NCI-H187 treated with DMSO at 0.1 percent for 48 hours (cell line): Measurements from ENCODE around the gene VDAC2.
"Not testable (repeated sequence)": the region's sequence is repeated elsewhere in the genome, so short reads cannot be mapped to it uniquely, and the experiment has no call there.

ENCODE experiments used
- DNase-seq: peaks from one replicate; lab custom pipeline; 2025; lab: John Stamatoyannopoulos, UW

Gene VDAC2

DNA sequence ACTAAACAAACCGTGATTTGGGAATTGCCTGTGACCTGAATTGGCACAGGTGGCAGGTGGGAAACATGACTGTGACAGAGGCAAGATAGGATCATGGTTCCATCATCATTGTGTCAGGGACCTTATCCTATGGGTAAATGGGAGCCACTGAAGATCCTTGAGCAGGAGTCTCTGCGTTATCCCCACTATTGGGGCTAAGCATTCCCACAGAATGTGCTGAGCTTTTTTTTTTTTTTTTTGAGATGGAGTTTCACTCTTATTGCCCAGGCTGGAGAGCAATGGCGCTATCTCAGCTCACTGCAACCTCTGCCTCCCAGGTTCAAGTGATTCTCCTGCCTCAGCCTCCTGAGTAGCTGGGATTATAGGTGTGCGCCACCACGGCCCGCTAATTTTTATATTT is 10.6 kb upstream of the VDAC2 start:
- DNase-seq, result not testable (repeated sequence)

- DNase-seq, result no peak
Observed at GRCh38 chr10:75201793-75202307, 8.7 kb upstream of the VDAC2 start.

GRCh38 chr10:75202321-75203045 is 8.1 kb upstream of the VDAC2 start:
- DNase-seq, result no peak

DNA sequence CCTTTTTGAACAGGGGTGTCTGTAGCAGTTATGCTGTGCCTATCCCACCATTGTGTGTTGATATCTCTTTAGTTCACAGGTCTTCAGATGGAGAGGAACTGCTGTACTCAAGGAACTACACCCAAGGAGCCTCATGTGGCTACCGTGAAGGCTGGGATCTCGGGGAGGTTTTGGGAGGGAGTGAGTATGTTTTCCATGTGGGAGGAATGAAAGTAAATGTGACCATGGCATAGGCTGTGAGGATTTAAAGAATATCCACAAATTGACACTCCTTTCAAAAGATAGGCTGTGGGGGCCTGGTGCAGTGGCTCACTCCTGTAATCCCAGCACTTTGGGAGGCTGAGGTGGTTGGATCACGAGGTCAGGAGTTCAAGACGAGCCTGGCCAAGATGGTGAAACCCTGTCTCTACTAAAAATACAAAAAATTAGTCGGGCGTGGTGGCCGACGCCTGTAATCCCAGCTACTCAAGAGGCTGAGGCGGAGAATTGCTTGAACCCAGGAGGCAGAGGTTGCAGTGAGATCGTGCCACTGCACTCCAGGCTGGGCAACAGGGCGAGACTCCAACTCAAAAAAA is 7.5 kb upstream of the VDAC2 start:
- DNase-seq, result not testable (repeated sequence)

- DNase-seq, result no peak
Observed at GRCh38 chr10:75203724-75204123, 6.9 kb upstream of the VDAC2 start.

- DNase-seq, result no peak
Observed at GRCh38 chr10:75205908-75206307, 4.7 kb upstream of the VDAC2 start.

DNA sequence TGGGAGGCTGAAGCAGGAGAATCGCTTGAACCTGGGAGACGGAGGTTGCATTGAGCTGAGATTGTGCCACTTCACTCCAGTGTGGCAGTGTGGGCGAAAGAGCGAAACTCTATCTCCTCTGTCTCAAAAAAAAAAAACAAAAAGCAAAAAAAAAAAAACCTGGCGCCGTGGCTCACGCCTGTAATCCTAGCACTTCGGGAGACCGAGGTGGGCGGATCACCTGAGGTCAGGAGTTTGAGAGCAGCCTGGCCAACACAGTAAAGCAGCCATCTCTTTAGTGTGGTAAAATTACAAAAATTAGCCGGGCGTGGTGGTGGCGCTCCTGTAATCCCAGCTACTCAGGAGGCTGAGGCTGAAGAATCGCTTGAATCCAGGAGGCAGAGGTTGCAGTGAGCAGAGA is 4.0 kb upstream of the VDAC2 start:
- DNase-seq, result not testable (repeated sequence)

GRCh38 chr10:75207079-75207856 is 3.3 kb upstream of the VDAC2 start:
- DNase-seq, result no peak

GRCh38 chr10:75207857-75208144 is 2.8 kb upstream of the VDAC2 start:
- DNase-seq, result no peak

GRCh38 chr10:75208181-75208580 is 2.4 kb upstream of the VDAC2 start:
- DNase-seq, result no peak

- no peak for DNase-seq
Observed at GRCh38 chr10:75209086-75209920, 1.3 kb upstream of the VDAC2 start.

GRCh38 chr10:75209921-75210281 is 695 bp upstream of the VDAC2 start:
- DNase-seq, result no peak

- no peak for DNase-seq
Observed at GRCh38 chr10:75211007-75211691, 553 bp downstream of the VDAC2 start.

- DNase-seq, result no peak
Observed at GRCh38 chr10:75212343-75212742, 1.7 kb downstream of the VDAC2 start.

DNA sequence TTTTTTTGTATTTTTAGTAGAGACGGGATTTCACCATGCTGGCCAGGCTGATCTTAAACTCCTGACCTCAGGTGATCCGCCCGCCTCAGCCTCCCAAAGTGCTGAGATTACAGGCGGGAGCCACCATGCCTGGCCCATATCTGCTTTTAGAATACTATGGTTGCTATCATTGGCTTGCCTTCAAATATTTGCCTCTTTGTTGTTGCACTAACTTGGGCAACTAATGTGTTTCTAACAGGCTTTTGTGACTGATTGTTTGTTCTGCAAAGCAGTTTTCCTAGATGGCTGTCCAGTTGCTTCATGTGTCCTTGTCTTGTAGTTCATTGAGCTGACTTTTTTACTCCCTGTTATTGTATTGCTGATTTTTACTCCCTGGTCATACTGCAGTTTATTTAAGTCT is 9.7 kb downstream of the VDAC2 start:
- DNase-seq, result no peak

- not testable (repeated sequence) for DNase-seq
Observed at GRCh38 chr10:75221492-75221891, 10.9 kb downstream of the VDAC2 start.

DNA sequence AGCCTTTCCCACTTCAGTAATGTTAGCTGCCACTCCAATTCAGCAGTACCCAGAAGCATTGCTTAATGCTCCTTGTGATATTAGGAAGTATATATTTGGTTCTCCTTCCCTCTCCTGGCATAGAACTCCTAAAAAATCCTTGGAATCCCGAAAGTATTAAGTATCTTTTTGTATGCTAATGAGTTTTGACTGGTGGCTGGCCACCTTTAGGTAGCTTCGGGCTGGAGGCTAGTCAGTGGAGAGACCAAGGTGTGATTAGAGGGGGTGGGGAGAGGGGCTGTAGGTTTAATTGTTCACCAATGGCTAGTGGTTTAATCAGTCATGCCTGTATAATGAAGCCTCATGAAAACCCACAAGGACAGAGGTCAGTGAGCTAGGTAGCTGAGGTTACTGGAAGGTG is 12.9 kb downstream of the VDAC2 start:
- no peak for DNase-seq

DNA sequence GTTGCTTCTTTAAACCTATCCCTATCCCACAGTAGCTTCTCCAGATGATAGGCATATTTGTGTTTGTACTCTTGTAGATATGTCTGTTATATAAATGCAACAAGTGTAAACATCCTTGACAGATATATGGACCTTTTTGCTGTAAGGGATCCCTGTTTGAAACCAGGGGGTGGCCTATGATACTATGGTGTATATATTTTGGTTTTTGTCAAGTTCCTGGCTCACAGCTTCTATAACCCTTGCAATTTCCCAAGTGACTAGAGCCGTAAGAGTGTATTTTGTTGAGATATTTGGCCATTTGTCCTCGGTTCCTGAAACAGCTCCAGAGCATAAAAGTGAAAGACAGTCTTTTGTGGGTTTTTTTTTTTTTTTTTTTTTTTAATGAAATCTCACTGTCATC is 15.5 kb downstream of the VDAC2 start:
- no peak for DNase-seq

- DNase-seq, result no peak
Observed at GRCh38 chr10:75226656-75227055, 16.1 kb downstream of the VDAC2 start.

DNA sequence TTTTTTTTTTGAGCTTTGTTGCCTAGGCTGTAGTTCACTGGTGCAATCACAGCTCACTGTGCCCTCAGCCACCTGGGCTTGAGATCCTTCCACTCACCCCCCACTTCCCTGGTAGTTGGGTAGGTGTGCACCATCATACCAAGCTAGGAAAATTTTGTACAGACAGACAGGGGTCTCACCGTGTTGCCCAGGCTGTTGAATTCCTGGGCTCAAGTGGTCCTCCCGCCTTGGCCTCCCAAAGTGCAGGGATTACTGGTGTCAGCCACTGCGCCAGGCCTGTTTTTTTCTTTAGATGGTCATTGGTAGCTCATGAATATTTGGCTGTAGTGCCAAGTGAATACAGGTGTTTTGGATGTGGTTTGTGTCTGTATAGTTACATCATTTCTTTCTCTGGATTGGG is 17.7 kb downstream of the VDAC2 start:
- DNase-seq, result no peak

DNA sequence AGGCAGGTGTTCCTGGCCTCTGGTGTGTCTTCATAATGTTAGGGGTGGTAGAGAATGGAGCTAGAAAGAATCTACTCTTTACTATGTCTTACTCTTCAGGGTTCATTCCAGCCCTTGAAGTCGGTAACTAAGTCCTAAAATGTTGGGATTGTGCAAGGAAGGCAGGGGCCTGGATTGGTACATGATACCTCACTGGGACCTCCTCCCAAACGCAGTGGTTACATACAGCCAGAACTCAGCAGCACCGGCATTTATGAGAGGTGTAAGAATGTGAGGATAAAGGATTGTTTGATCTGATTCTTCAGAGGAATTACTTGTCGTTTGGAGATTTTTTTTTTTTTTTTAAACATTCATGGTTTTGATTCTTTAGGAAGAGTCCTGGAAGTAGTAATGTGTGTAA is 18.2 kb downstream of the VDAC2 start:
- DNase-seq, result no peak

- no peak for DNase-seq
Observed at GRCh38 chr10:75229971-75230370, 19.4 kb downstream of the VDAC2 start.
